SK-N-DZ (cell line): ENCODE data around the gene SBNO2.
"Not testable (repeated sequence)": the region's sequence is repeated elsewhere in the genome, so short reads cannot be mapped to it uniquely, and the experiment has no call there.

Source experiments
- DNase-seq: peaks from one replicate; pipeline ENCODE4 v3.0.0-alpha.2; 2015; ENCODE audit warnings: low spot score

Gene SBNO2

GRCh38 chr19:1206864-1207450 is 32.9 kb upstream of the SBNO2 start:
- no peak for DNase-seq

- no peak for DNase-seq
These were observed 32.2 kb upstream of the SBNO2 start for GRCh38 chr19:1206150-1206863.

- peak; percentile 96 for DNase-seq
These were observed 31.3 kb upstream of the SBNO2 start, which contains the start of gene STK11 for GRCh38 chr19:1205114-1206099. TSS of gene STK11 (plus strand) at chr19:1205778. CDS start at chr19:1206914, 1,136 bp downstream.

- DNase-seq = not testable (repeated sequence)
These were observed 26.5 kb upstream of the SBNO2 start for GRCh38 chr19:1200614-1201013.

GRCh38 chr19:1199531-1199930 is 25.5 kb upstream of the SBNO2 start:
- DNase-seq = no peak

- DNase-seq = no peak
These were observed 15.4 kb upstream of the SBNO2 start for GRCh38 chr19:1189419-1189818.

- DNase-seq = no peak
These were observed 9.6 kb upstream of the SBNO2 start for GRCh38 chr19:1183543-1184172.

- no peak for DNase-seq
These were observed 8.7 kb upstream of the SBNO2 start for GRCh38 chr19:1182727-1183126.

GRCh38 chr19:1182068-1182467 is 8.0 kb upstream of the SBNO2 start:
- DNase-seq = no peak

- no peak for DNase-seq
These were observed 7.5 kb upstream of the SBNO2 start for GRCh38 chr19:1181606-1182005.

GRCh38 chr19:1177322-1178114 is 3.5 kb upstream of the SBNO2 start:
- DNase-seq = no peak

GRCh38 chr19:1173159-1173844 is 766 bp downstream of the SBNO2 start:
- no peak for DNase-seq

- DNase-seq = no peak
These were observed 1.5 kb downstream of the SBNO2 start for GRCh38 chr19:1172353-1173158.

- no peak for DNase-seq
These were observed 2.2 kb downstream of the SBNO2 start for GRCh38 chr19:1171755-1172352.

GRCh38 chr19:1170938-1171754 is 2.9 kb downstream of the SBNO2 start:
- no peak for DNase-seq

- peak; percentile 99 for DNase-seq
These were observed 3.9 kb downstream of the SBNO2 start for GRCh38 chr19:1169921-1170885.

- DNase-seq = no peak
These were observed 4.7 kb downstream of the SBNO2 start for GRCh38 chr19:1169411-1169791.
